RWPE1 (cell line): ENCODE measurements around the gene TXNDC8.

Experiments used
- CTCF ChIA-PET: fragments of 350-600 bp; sonication (Branson Sonifier 250); formaldehyde crosslinking; extraction: SDS; loops from one replicate; lab custom pipeline; 2021; lab: Yijun Ruan, JAX
- POLR2A ChIA-PET: fragments of 400-600 bp; formaldehyde crosslinking; extraction: SDS; loops from one replicate; lab custom pipeline; 2020; ENCODE audit warnings: antibody characterized with exemption; ENCODE audit not compliant: low non-redundant PET; lab: Yijun Ruan, JAX
- DNase-seq: peaks from one replicate; pipeline ENCODE4 v3.0.0; 2012; ENCODE audit warnings: low spot score
- H3K27ac ChIP-seq: fragments of 450-650 bp; 2 replicates; pipeline ENCODE4 v1.5.1; 2017
- CTCF ChIP-seq: fragments of 450-650 bp; conservative IDR thresholded peaks from 2 replicates; pipeline ENCODE4 v1.5.1; 2017; ENCODE audit warnings: low read depth, mild to moderate bottlenecking

The TXNDC8 gene

GRCh38 chr9:110357505-110357904 lies 19.8 kb upstream of the TXNDC8 start:
- DNase-seq: peak; percentile 75
- POLR2A ChIA-PET: no interaction called here
- no peak for TF ChIP-seq CTCF
- CTCF ChIA-PET: interaction anchor here (0.7 kb wide), 1 partner anchor 703 kb away, joined by 3 read pairs; no protein-coding TSS in a partner anchor
- H3K27ac ChIP-seq: no peak overlapping the region

GRCh38 chr9:110356639-110357395 lies 19.2 kb upstream of the TXNDC8 start:
- DNase-seq: no peak
- CTCF ChIA-PET: interaction anchor here (0.6 to 0.7 kb wide), 3 partner anchors 42 to 703 kb away, joined by 3 to 5 read pairs (median 3); no protein-coding TSS in a partner anchor
- POLR2A ChIA-PET: no interaction called here
- H3K27ac ChIP-seq: no peak overlapping the region
- no peak for TF ChIP-seq CTCF

- ChIA-PET POLR2A (no interaction called here), CTCF (no interaction called here)
- DNase-seq: no peak
- TF ChIP-seq CTCF: no peak
- H3K27ac ChIP-seq: no peak overlapping the region
Measured at GRCh38 chr9:110355911-110356310, 18.2 kb upstream of the TXNDC8 start.

- no peak for TF ChIP-seq CTCF
- ChIA-PET CTCF (interaction anchor here (0.6 to 1.2 kb wide), 4 partner anchors 8 to 1103 kb away, joined by 3 to 5 read pairs (median 4); no protein-coding TSS in a partner anchor), POLR2A (no interaction called here)
- DNase-seq: peak; percentile 85
- no peak overlapping the region for H3K27ac ChIP-seq
Measured at GRCh38 chr9:110351009-110351467, 13.4 kb upstream of the TXNDC8 start.

GRCh38 chr9:110346325-110346724 lies 8.7 kb upstream of the TXNDC8 start:
- H3K27ac ChIP-seq: no peak overlapping the region
- DNase-seq: no peak
- POLR2A ChIA-PET: no interaction called here
- CTCF ChIA-PET: no interaction called here
- no peak for TF ChIP-seq CTCF

- TF ChIP-seq CTCF: no peak
- DNase-seq: no peak
- no peak overlapping the region for H3K27ac ChIP-seq
- POLR2A ChIA-PET: no interaction called here
- CTCF ChIA-PET: interaction anchor here (0.5 kb wide), 1 partner anchor 1507 kb away, joined by 5 read pairs; no protein-coding TSS in a partner anchor
Measured at GRCh38 chr9:110344821-110345220, 7.2 kb upstream of the TXNDC8 start.
